Stromal cell of bone marrow (primary cell): ENCODE results near the gene GPSM1.

Experiments used
- DNase-seq: peaks from one replicate; pipeline ENCODE4 v3.0.0-alpha.2; 2012; ENCODE audit warnings: low read depth

The GPSM1 gene

DNA sequence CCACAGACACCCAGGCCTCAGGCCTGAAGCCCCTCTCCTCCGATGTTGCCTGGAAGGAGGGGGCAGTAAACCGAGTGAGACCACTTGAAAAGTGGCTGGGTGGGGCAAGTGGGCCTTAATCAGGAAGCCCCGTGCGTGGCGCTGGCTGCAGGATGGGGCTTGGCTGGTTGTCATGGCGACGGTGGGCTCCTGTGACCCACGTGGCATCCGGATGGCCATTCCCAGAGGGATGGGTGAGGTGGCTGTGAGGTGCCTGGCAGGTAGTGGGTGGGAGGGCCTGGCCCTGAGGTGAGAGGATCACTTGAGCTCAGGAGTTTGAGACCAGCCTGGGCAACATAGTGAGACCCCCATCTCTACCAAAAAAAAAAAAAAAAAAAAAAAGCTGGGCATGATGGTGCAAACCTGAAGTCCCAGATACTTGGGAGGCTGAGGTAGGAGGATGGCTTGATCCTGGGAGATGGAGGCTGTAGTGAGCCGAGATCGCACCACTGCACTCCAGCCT lies 5.2 kb downstream of the GPSM1 start:
- no peak for DNase-seq

DNA sequence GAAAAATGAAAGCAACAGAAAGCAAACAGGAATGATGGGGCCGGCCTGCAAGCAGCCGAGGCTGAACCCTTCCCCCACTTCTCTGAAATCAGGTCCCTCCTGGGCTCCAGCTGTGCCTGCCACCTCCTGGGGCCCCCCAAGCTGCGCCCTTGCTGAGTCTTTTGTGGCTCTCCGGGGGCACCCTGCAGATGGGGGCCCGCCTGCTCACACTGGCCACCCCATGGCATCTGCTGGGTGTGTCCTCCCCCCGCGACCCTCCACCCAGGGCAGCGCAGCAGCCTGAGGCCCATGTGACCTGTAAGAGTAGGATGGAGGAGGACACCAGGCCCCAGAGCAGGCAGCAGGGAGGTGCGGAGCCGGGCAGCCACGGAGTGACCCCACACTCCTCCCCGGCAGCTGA lies 5.7 kb downstream of the GPSM1 start:
- no peak for DNase-seq

DNA sequence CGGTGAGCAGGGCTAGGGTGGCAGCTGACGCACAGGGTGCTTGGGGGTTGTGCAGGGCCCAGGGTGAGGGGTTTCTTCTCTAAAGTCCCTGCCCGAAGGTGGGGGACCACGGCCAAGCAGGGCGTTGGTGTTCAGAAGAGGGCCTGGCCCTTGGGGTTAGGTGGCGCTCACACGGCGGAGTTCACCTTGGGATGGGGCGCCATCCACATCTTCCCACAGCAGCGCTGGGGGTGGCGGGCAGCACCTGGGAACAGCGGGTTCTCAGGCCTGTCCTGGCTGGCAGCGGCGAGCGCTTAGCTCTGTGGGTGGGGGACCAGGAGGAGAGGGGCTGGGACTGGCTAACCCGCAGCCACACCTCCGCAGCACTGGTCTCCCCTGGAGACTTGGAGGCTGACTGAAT lies 6.1 kb downstream of the GPSM1 start:
- DNase-seq = no peak

DNA sequence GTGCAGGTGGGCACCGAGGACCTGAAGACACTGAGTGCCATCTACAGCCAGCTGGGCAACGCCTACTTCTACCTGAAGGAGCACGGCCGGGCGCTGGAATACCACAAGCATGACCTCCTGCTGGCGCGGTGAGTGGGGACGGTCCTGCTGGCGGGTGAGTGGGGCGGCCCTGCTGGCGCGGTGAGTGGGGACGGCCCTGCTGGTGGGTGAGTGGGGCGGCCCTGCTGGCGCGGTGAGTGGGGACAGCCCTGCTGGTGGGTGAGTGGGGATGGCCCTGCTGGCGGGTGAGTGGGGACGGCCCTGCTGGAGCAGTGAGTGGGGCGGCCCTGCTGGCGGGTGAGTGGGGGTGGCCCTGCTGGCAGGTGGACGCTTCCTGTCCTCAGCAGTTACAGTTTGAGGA lies 7.2 kb downstream of the GPSM1 start:
- DNase-seq = no peak

DNA sequence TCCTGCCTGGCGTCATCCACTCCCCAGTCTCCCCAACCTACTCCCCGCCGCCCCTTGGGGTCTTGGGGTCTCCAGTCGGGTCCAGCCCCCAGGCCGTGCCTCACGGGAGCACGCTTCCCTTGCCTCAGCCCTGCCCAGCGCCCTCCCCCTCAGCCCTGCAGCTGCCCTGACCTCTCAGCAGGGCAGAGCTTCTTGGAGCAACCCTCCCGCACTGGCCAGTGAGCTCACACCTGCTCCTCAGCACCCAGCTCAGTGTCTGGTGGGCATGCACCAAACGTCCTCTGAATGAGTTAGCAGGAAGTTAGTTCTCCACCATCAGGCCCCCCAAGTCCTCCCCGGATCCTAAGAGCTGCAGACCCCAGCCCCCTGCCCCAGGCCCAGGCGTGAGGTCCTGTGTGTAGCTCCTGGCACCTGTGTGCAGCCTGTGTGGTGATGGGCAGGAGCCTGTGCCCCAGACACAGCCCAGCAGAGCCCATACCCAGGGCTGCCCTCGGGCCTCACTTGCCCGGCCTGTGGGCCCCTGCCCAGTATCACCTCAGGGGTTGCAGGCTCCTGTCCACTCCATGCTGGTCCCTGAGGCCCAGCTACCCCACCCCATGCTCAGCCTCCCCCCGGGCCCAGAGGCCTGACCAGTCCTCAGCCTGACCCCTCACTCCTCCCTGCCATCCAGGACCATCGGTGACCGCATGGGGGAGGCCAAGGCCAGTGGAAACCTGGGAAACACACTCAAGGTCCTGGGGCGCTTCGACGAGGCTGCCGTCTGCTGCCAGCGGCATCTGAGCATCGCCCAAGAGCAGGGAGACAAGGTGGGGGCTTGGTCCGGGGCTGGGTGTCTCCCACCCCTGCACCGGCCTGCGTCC lies 8.2 kb downstream of the GPSM1 start:
- no peak for DNase-seq

DNA sequence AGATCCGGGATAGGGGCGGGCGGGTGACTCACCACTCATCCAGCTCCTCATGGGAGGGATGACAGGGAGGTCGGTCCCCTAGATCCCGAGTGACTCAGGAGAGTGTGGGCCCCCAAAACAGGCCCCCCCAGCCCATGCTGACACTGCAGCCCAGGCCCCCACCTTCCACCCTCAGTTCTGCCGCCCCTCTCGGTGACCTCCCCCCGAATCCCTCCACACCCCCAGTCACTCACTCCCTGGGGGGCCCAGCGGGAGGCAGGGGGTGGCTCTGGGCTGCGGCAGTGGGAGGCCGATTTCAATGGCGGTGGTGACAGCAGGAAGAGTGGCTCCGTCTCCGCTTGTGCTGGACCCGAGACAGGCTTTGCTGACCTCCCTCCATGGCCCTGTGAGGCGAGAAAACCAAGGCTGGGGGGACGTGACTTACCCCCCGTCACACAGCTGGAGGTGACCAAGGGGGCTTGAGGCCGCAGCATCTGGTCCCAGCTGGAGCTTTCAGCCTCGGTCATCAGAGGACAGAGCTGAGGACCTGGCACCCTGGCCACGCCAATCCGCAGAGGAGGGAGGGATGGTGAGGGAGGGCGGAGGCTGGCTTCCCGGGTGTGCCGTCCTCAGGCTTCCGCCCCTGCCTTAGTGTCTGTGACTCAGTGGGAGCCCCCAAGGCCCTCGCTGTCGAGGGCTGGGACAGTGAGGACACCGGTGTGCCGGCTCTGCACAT lies 9.0 kb downstream of the GPSM1 start:
- no peak for DNase-seq

DNA sequence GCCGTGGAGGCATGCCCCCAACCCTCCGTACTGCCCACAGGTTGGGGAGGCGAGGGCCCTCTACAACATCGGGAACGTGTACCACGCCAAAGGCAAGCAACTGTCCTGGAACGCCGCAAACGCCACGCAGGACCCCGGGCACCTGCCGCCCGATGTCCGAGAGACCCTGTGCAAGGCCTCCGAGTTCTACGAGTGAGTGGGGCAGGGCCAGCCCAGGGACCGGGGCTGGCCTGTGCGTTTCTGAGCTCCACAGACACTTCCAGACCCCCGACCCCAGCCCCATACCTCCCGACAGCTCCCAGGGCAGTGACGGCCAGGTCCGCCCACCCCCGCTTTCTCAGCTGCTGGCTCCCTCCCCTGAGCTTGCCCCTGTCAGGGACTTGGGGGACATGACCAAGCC lies 9.5 kb downstream of the GPSM1 start:
- DNase-seq = no peak

DNA sequence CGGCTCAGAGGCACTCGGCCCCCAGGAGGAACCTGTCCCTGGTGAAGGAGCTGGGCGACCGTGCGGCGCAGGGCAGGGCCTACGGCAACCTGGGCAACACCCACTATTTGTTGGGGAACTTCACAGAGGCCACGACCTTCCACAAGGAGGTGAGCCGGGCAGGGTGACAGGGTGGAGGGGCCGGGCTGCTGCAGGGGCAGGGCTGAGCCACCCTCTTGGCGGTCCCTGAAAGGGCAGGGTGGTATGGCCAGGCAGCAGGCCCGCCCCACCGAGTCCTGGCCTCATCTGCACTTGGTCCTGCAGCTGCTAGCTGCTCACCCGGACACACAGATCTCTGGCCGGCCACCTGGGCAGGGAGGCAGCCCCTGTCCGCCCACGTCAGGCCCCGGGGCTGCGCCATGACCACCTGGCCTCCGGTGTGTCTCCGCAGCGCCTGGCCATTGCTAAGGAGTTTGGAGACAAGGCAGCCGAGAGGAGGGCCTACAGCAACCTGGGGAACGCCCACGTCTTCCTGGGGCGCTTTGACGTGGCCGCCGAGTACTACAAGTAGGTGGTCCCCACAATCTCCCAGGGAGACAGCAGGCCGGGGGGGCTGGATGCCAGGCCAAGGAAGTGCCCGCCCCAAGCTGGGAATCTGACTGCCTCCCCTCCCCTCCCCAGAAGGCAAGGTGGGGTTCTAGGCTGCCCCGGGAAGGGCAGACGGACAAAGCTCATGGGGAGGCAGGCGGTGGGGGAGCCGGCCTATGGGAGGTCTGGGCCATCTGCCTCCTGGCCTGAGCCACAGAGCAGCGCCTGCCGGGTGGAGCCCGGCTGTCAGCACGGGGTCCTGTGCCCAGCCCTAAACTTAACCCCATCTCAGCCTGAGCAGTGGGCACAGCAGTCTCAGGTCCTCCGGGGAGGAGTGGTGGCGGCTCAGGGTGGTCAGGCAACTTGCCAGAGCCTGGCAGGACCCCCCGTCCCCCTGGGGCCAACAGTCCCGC lies 10.4 kb downstream of the GPSM1 start:
- no peak for DNase-seq

DNA sequence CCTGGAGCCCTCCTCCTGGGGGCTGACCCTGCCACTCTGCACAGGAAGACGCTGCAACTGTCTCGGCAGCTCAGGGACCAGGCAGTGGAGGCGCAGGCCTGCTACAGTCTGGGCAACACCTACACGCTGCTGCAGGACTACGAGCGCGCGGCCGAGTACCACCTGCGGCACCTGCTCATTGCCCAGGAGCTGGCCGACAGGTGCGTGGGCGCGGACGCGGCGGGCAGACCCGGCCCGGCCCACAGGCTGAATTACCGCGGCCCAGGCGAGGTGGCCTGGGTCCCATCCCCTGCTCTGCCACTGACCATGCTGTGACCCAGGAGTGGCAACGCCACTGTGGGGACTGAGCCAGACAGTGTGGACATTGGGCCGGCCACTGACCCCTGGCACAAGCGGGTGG lies 11.2 kb downstream of the GPSM1 start:
- no peak for DNase-seq

DNA sequence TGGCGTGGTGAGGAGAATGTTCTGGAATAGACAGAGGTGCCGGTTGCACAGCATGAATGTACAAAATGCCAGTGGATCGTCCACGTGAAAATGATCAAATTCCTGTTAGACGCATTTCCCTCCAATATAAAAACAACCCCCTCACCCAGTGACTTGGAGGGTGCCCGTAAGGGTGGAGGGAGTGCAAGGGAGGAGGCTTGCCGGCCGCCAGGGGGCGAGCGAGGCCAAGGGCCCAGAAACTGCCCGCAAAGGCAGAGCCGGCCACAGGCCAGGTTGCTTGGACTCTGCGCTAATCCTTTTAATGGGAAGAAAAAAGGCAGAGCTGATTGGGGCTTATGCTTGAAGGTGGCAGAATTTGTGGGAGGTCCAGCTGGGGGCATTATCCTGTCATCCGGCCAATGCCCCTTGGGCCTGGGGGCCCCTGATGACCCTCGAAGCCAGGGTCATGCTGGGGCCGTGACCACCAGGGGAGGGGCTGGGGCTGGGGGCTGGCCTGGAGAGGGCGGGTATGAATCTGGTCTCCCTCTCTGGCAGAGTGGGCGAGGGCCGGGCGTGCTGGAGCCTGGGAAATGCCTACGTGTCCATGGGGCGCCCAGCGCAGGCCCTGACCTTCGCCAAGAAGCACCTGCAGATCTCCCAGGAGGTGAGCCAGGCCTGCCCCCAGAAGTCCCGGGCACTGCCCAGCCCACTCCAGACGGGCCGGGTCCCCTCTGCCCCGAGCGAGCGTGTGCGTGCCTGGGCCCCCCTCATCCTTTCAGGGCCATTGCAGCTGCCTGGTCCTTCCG lies 12.0 kb downstream of the GPSM1 start:
- DNase-seq = no peak

DNA sequence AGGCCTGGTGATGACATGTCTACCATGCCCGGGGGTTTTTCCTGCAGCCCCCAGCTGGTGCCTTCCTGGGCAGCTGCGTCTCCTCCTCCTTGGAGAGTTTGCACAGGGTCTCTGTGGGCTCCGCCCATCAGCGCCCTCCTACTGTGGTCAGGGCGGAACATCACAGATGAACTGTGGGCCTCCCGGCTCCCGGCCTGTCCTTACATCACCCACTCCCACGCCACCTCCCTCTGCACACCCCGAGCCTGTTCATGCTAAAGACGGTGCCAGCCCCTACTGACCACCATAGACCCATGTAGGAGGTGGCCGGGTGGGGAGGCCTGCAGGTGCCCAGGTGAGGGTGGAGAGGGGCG lies 12.6 kb downstream of the GPSM1 start:
- DNase-seq = no peak

DNA sequence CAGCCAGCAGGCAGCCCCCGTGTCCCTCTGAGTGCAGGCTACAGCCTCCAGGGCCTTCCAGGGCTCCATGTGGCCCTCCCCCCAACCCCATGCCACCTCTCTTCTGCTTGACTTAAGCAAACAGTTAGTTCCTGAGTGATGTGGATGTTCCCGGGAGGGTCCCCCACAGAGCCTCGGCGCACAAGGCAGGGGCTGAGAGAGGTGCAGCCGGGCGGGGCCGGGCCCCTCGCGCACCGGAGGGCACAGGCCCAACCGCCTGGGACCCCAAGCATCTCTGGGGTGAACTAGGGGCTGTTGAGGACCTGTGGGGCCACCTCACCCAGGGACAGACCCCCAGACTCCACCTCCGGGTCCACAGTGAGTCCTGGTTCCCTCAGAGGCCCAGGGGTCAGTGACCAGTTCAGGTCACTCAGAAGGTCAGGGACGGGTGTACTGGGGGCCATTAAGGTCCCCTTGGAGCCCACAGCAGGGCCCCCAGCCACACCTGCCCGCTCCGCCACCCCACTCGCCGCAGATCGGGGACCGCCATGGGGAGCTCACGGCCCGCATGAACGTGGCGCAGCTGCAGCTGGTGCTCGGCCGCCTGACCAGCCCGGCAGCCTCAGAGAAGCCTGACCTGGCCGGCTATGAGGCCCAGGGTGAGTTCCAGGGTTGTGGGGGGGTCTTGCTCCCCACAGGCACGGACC lies 13.2 kb downstream of the GPSM1 start:
- DNase-seq = no peak

DNA sequence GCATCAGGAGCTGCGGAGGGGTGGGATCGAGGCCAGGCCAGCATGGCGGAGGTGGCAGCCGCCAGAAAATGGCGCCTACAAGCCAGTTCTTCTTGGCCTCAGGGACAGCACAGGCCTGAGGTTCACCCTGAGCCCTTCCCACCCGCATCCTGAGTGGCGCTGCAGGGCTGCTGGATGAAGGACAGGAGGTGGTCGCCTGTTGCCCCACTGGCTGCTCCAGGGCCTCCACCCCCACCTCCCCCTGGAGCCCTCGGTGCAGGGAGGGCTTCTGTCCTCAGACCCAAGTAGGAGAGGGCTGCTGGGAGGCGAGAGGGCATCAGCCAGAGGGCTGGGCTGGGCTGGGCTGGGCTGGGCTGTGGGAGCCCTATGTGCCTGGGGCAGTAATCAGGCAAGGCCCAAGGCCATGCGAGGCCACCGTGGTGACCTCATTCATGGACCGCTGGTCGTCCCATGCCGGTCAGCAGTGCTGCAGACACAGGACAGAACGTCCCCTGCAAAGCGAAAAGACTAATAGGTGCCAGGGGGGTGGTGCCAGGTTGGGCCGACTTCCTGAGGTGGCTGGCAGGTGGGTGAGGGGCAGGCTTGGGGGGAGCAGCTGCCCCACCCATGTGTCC lies 13.8 kb downstream of the GPSM1 start:
- no peak for DNase-seq

DNA sequence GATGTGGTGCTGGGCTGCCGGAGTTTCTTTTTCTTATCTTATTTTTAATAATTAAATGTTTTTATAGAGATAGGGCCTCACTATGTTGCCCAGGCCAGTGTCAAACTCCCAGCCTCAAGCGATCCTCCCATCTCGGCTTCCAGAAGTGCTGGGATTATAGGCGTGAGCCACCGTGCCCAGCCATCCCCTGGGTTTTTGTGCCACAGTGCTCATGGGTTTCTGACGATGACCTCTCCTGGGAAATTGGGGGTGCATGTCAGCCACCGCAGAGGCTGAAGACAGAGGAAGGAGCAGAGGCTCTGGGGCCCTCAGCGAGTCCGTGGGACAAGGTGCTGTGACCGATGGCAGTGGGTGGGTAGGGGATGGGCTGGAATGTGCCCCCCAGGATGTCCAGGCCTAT lies 14.4 kb downstream of the GPSM1 start:
- DNase-seq = no peak

DNA sequence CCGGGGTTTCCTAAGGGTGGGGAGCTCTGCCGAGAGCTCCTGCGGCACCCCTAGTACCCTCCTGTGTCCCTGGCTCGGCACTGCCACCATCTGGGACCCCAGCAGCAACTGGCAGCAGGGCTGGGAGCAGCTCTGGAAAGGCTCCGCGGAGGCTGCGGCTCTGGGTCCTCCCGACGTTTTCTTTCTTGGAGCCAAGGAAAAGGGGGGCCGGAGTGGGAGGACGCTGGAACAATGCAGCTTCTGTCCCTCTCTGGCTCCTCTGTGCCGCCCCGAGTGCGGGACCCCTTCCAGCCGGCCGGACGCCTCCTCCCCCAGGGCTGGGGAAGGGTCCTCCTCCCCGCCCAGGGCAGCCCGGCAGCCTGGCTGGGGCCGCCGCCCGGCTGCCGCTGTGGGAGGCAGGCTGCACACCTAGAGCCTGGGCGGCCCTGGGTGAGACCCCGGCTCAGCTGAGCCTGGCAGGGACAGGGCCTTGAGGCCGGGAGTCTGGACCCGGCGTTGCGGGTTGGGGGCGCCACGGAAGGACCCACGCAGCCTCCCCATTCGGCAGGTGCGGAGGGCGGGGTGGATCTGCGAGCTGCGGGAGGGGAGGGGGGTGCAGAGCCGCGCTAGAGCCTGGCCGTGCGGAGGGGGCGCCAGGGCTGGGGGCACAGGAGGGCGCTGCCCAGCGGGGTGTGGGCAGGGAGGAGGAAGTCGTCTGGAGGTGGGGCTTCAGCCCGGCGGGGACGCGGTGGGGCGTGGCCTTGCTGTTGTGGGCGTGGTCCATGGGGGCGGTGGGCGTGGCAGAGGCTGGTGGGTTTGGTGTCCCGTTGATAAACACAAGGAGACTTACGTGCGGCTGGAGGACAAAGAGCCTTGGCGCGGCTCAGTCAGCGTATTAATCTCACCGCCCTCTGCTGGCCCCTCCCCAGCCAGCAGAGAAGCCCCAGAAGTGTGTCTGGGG lies 15.1 kb downstream of the GPSM1 start:
- no peak for DNase-seq

DNA sequence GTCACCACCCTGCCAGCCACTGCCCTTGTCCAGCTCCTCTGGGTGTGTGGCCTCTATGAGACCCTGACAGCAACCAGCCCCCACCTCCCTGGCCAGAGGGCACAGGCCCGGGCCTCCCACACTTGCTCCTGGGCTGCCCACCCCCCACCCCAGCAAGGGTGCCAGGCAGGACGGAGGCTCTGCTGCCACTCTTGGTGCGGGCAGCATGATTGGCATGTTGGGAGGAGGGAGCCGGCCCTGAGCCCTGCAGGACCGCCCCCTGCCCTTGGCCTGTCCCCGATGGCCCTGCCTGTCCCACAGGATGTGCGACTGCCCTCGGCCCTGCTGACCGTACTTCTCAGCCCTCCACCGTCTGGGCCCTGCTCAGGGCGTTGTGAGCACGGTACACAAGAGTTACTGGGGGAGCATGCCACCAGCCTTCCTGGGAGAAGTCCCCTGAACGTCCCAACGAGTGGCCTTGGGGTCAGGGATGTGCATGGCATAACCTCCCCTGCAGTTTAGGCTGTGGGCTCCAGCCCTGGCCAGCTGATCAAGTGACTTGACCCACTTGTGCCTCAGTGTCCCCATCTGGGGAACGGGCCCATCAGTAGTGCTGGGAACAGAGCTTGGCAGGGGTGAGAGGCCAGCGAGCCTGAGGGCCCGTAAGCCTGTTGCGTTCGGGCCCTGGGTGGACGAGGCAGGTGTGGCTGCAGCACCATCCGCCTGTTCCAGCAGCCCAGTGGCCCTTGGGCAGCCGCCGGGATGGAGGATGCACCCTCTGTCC lies 16.0 kb downstream of the GPSM1 start:
- no peak for DNase-seq

DNA sequence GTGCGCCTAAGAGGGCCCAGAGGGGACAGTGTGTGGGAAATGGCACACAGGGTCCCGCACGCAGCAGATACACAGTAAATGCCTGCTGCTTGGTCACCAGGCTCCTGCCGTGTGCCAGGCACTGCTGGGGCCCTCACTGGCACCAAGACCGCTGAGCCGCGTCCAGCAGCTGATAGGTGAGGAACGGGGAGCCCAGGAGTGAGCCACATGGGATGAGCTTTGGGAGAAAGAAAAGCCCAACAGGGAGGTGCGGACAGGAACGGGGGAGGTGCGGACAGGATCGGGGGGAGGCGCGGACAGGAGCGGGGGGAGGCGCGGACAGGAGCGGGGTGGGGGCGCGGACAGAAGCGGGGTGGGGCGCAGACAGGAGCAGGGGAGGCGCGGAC lies 16.5 kb downstream of the GPSM1 start:
- no peak for DNase-seq

DNA sequence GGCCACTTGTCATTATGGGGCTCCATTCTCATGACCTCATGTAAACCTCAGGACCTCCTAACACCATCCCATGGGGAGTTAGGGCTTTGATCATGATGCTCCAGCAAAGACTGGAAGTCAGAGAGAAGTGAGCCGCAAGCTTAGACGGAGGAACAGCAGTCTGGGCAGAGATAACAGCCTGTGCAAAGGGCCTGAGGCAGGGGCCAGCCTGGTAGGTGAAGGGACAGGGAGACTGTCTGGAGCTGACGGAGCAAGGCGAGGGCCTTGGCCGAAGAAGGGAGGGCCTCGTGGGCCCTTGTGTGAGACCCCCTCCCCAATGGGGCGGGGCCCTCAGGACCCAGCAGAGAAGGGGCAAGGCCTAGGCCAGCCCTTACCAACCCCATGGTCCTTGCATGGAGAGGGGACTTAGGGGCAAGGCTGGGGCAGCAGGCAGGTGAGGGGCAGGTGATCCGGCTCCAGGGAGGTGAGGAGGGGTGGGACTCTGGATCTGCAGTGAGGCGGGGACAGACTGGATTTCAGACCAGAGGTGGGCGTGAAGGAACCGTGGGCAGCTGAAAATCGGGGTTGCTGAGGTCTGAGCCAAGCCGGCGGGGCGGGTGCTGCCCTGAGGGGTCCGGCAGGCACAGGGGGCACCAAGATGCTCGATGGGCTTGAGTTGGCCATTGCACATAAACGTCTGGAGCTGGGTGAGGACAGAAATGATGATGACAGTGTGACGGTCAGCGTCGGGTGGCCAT lies 17.4 kb downstream of the GPSM1 start:
- no peak for DNase-seq
